GM12878 (cell line): Measurements from ENCODE around the gene C1QC. TPM values are rescaled to one million over a fixed set of nuclear protein-coding genes. Genes with fewer than 3 reads are reported as not detected.

Source experiments
- ATF2 ChIP-seq: IDR thresholded peaks from 2 replicates; pipeline ENCODE4 v1.6.1; 2012; ENCODE audit warnings: low read length, inconsistent platforms
- CREB1 ChIP-seq: IDR thresholded peaks from 2 replicates; pipeline ENCODE4 v1.6.1; 2012; ENCODE audit warnings: low read depth, mild to moderate bottlenecking, inconsistent platforms
- GATAD2B ChIP-seq: fragments of 450-650 bp; conservative IDR thresholded peaks from 2 replicates; pipeline ENCODE4 v1.6.1; 2017; ENCODE audit warnings: low read depth, mild to moderate bottlenecking, moderate library complexity
- HDAC6 ChIP-seq: fragments of 200-600 bp; sonication (generic); IDR thresholded peaks from one replicate; pipeline ENCODE4 v1.8.0; 2017; ENCODE audit warnings: antibody characterized with exemption; ENCODE audit not compliant: unreplicated experiment
- MLLT1 ChIP-seq: fragments of 450-650 bp; IDR thresholded peaks from 2 replicates; pipeline ENCODE4 v1.6.1; 2016; ENCODE audit warnings: mild to moderate bottlenecking
- NRF1 ChIP-seq: conservative IDR thresholded peaks from 2 replicates; pipeline ENCODE4 v1.6.1; 2011; ENCODE audit warnings: mild to moderate bottlenecking, low read depth, low read length, improper control_type of control experiment
- RUNX3 ChIP-seq: IDR thresholded peaks from 2 replicates; pipeline ENCODE4 v1.6.1; 2012; ENCODE audit warnings: low read length, inconsistent platforms
- TCF7 ChIP-seq: IDR thresholded peaks from 2 replicates; pipeline ENCODE4 v1.6.1; 2014; ENCODE audit warnings: antibody characterized with exemption, borderline replicate concordance
- ZNF592 ChIP-seq: fragments of 450-650 bp; IDR thresholded peaks from 2 replicates; pipeline ENCODE4 v1.6.1; 2017; ENCODE audit warnings: mild to moderate bottlenecking, moderate library complexity
- ZZZ3 ChIP-seq: IDR thresholded peaks from 2 replicates; pipeline ENCODE4 v1.6.1; 2011; ENCODE audit warnings: low read depth; ENCODE audit not compliant: control insufficient read depth, insufficient read length
- polyA plus RNA-seq, 11 experiments: library from polyadenylated mRNA; depleted of rRNA in 4 of 11; unstranded in 6 of 11; stranded (reverse) in 5 of 11; fragments of >200 nt; fragmentation: Nextera tagmentation in 4 of 11; fragmentation: Illumina TruSeq in 1 of 11; extraction: Ambion mirVana in 4 of 11; extraction: Trizol in 1 of 11; gene quantifications; 1 replicate in 1 of 11; 2 replicates in 10 of 11; pipeline versions ENCODE4 v1.2.1 to v1.2.3, GENCODE V29; 2011 to 2016; ENCODE audit warnings: inconsistent platforms in 2 of 11, missing spikeins in 2 of 11, low read depth in 1 of 11
- total RNA-seq, 4 experiments: library from RNA; depleted of rRNA in 3 of 4; stranded (reverse); fragments of >200 nt in 3 of 4; fragmentation: Illumina TruSeq in 1 of 4; extraction: Trizol in 1 of 4; gene quantifications; 2 replicates each; pipeline versions ENCODE4 v1.2.1 to v1.2.3, GENCODE V29; 2013 to 2021

C1QC gene
- total and polyA plus RNA-seq, 10 of the 15 experiments (the other 5 are each of a cell fraction or from before 2014, with no cell fraction given): 0.74 TPM; not detected in 9

GRCh38 chr1:22660716-22661241 is 17.3 kb downstream of the C1QC start (continued):
- TF ChIP-seq ZNF592: no peak
- no peak for TF ChIP-seq ZZZ3
- TF ChIP-seq RUNX3: no peak
- no peak for TF ChIP-seq TCF7
- TF ChIP-seq NRF1: no peak
- TF ChIP-seq GATAD2B: no peak
- no peak for TF ChIP-seq HDAC6
- TF ChIP-seq MLLT1: no peak
- no peak for TF ChIP-seq CREB1
- TF ChIP-seq ATF2: no peak
